PC-9 (cell line): ENCODE measurements around the gene JMJD8. TPM values are rescaled to one million over a fixed set of nuclear protein-coding genes. Genes with fewer than 3 reads are reported as not detected.
A peak's percentile ranks its signal among the peaks of the same experiment; 100 is the strongest.

ENCODE experiments used
- BruUV-seq: library from RNA; stranded (reverse); fragments of 400-500 nt; replicated peaks from 2 replicates; lab custom pipeline; 2021; lab: Mats Ljungman, UMichigan
- CTCF ChIA-PET: fragments of 300-600 bp; sonication (Branson Sonifier 250); formaldehyde crosslinking; loops from one replicate; lab custom pipeline; 2022; ENCODE audit warnings: antibody characterized with exemption; lab: Charles Lee
- POLR2A ChIA-PET: fragments of 300-600 bp; sonication (Branson Sonifier 250); formaldehyde crosslinking; loops from one replicate; lab custom pipeline; 2022; ENCODE audit warnings: antibody characterized with exemption; ENCODE audit not compliant: unreplicated experiment; lab: Charles Lee
- DNase-seq, 2 experiments: peaks; one replicate each; pipeline versions ENCODE4 v3.0.0 to v3.0.0-alpha.2; 2015 to 2022; ENCODE audit warnings: mixed read lengths in 1 of 2
- H2AFZ ChIP-seq: fragments of 200-600 bp; sonication (generic); 2 replicates; pipeline ENCODE4 v1.8.1; 2017; ENCODE audit warnings: antibody characterized with exemption
- H3F3A ChIP-seq: fragments of 200-600 bp; sonication (generic); 2 replicates; pipeline ENCODE4 v1.8.1; 2017; ENCODE audit warnings: antibody characterized with exemption, mild to moderate bottlenecking, low read depth; ENCODE audit not compliant: insufficient read depth
- H3K27ac ChIP-seq: fragments of 200-600 bp; sonication (generic); 2 replicates; pipeline ENCODE4 v1.6.1; 2016; ENCODE audit warnings: mixed run types
- H3K27me3 ChIP-seq: fragments of 200-600 bp; sonication (generic); 2 replicates; pipeline ENCODE4 v1.6.1; 2016; ENCODE audit warnings: low read depth, mixed run types; ENCODE audit not compliant: insufficient read depth
- H3K36me3 ChIP-seq: fragments of 200-600 bp; sonication (generic); 2 replicates; pipeline ENCODE4 v1.6.1; 2016; ENCODE audit warnings: low read depth, mixed run types
- H3K4me1 ChIP-seq: fragments of 200-600 bp; sonication (generic); replicated peaks from 2 replicates; pipeline ENCODE4 v1.6.1; 2016; ENCODE audit warnings: mixed run types; ENCODE audit not compliant: insufficient read depth
- H3K4me2 ChIP-seq: fragments of 200-600 bp; sonication (generic); 2 replicates; pipeline ENCODE4 v1.6.1; 2017; ENCODE audit warnings: mixed run types
- H3K4me3 ChIP-seq: fragments of 200-600 bp; sonication (generic); 2 replicates; pipeline ENCODE4 v1.6.1; 2016; ENCODE audit warnings: mixed run types
- H3K79me2 ChIP-seq: fragments of 200-600 bp; sonication (generic); 2 replicates; pipeline ENCODE4 v1.6.1; 2017; ENCODE audit warnings: low read depth, mixed run types
- H3K9me2 ChIP-seq: fragments of 200-600 bp; sonication (generic); 2 replicates; pipeline ENCODE4 v1.8.1; 2017; ENCODE audit warnings: mild to moderate bottlenecking; ENCODE audit not compliant: insufficient read depth
- H3K9me3 ChIP-seq: fragments of 200-600 bp; sonication (generic); 2 replicates; pipeline ENCODE4 v1.8.1; 2016; ENCODE audit warnings: low read depth; ENCODE audit not compliant: insufficient read depth
- H4K20me1 ChIP-seq: fragments of 200-600 bp; sonication (generic); 2 replicates; pipeline ENCODE4 v1.8.1; 2017; ENCODE audit not compliant: insufficient read depth
- EZH2 ChIP-seq: fragments of 200-600 bp; sonication (generic); IDR thresholded peaks from 2 replicates; pipeline ENCODE4 v1.8.0; 2017; ENCODE audit warnings: antibody characterized with exemption, low read depth
- intact Hi-C: fragments of 100-400 bp; cut with micrococcal nuclease; formaldehyde crosslinking; loops from one replicate; pipeline ENCODE4 v1.10.0; 2022; ENCODE audit not compliant: unreplicated experiment
- total RNA-seq: library from RNA; stranded (reverse); gene quantifications from 2 replicates; pipeline ENCODE4 v1.2.3, GENCODE V29; 2021
- TF ChIP-seq, protein P1 (sequence below): fragments of 200-600 bp; sonication (generic); conservative IDR thresholded peaks from 2 replicates; pipeline ENCODE4 v1.6.1; 2017; ENCODE audit warnings: mixed run types, antibody characterized with exemption, mild to moderate bottlenecking, moderate library complexity

JMJD8 gene
- total RNA-seq, 1 experiment from 2014 or later, result 57.4 TPM

DNA sequence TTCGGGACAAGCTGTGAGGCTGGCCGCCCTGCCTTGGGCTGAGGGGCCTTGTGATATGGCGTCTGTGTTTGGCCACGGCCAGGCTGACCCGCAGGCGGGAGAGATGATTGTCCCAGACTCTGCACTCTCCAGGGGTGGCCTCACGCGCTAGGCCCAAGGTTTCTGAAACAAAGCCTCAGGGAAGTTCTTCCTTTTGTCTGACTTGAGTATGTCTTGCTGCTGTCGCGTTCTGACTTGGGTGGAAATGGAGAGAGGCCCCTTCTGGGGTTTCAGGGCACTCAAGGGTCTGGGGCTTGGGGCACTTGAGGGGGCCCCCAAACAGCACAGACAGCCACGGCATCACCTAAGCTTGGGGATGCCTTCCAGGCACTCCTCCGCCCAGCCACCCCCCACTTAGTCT is 26.9 kb upstream of the JMJD8 start:
- peaks cover 29% of the 10 kb centered on the region for H3K4me1 ChIP-seq
- no peaks in the 10 kb centered on the region for H3K9me3 ChIP-seq
- H2AFZ ChIP-seq, result no peak overlapping the region

DNA sequence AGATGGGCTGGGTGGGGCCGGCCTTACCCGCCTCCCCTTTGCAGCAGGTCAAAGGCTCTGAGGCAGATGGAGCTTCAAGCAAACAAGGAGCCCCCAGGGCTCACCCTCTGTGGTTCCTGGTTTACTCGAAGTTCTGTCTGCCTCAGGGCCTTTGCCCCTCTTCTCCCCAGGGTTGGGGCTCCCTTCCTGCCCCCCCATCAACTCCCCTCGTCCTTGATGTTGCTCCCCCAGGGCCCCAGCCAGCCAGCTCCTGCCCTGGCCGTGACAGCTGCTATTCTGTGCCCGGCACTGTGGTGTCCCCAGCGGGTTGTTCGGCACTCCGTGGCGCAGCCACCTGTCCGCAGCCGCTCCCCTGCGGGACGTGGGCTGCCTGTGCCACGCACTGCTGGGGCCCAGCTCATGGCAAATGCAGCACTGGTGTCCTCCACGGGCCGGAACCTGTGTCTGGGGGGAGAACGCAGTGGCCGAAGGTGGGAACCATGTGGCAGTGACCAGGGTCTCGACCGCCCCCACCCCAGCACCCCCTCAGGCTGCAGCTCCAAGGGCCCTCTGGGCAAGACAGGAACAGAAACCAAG is 26.5 kb upstream of the JMJD8 start:
- POLR2A ChIA-PET, result no interaction called here
- Histone ChIP-seq H3K27me3 (peaks cover 46% of the 10 kb centered on the region), H3K4me3 (no peak overlapping the region), H4K20me1 (no peaks in the 10 kb centered on the region), H2AFZ (no peak overlapping the region), H3F3A (peaks cover 30% of the 10 kb centered on the region), H3K9me3 (no peaks in the 10 kb centered on the region), H3K36me3 (no peaks in the 10 kb centered on the region), H3K79me2 (no peaks in the 10 kb centered on the region), H3K4me2 (no peak overlapping the region), H3K27ac (no peak overlapping the region), H3K9me2 (no peaks in the 10 kb centered on the region), H3K4me1 (peaks cover 25% of the 10 kb centered on the region)
- CTCF ChIA-PET, result no interaction called here
- TF ChIP-seq, protein P1, sequence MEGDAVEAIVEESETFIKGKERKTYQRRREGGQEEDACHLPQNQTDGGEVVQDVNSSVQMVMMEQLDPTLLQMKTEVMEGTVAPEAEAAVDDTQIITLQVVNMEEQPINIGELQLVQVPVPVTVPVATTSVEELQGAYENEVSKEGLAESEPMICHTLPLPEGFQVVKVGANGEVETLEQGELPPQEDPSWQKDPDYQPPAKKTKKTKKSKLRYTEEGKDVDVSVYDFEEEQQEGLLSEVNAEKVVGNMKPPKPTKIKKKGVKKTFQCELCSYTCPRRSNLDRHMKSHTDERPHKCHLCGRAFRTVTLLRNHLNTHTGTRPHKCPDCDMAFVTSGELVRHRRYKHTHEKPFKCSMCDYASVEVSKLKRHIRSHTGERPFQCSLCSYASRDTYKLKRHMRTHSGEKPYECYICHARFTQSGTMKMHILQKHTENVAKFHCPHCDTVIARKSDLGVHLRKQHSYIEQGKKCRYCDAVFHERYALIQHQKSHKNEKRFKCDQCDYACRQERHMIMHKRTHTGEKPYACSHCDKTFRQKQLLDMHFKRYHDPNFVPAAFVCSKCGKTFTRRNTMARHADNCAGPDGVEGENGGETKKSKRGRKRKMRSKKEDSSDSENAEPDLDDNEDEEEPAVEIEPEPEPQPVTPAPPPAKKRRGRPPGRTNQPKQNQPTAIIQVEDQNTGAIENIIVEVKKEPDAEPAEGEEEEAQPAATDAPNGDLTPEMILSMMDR, result no peak
- no peak for TF ChIP-seq EZH2
- no peak for DNase-seq
- intact Hi-C loops, result loop anchor here (5.0 kb wide), 1 partner anchor 262 kb away; the partner anchor contains the start of gene LMF1
- BruUV-seq, result no TSS peak

More for the DNA sequence above, 26.9 kb upstream of the JMJD8 start:
- H3K36me3 ChIP-seq, result no peaks in the 10 kb centered on the region
- no peak overlapping the region for H3K4me2 ChIP-seq
- POLR2A ChIA-PET, result no interaction called here
- no peak overlapping the region for H3K27ac ChIP-seq
- H3F3A ChIP-seq, result peaks cover 32% of the 10 kb centered on the region
- BruUV-seq, result no TSS peak
- no peaks in the 10 kb centered on the region for H3K9me2 ChIP-seq
- DNase-seq, result no peak
- no peak overlapping the region for H3K4me3 ChIP-seq
- CTCF ChIA-PET, result no interaction called here
- intact Hi-C loops, result loop anchor here (5.0 kb wide), 1 partner anchor 261 kb away; the partner anchor contains the start of gene LMF1
- H3K79me2 ChIP-seq, result no peaks in the 10 kb centered on the region
- TF ChIP-seq, protein P1, result no peak
- TF ChIP-seq EZH2, result no peak
- peaks cover 46% of the 10 kb centered on the region for H3K27me3 ChIP-seq
- H4K20me1 ChIP-seq, result no peaks in the 10 kb centered on the region

DNA sequence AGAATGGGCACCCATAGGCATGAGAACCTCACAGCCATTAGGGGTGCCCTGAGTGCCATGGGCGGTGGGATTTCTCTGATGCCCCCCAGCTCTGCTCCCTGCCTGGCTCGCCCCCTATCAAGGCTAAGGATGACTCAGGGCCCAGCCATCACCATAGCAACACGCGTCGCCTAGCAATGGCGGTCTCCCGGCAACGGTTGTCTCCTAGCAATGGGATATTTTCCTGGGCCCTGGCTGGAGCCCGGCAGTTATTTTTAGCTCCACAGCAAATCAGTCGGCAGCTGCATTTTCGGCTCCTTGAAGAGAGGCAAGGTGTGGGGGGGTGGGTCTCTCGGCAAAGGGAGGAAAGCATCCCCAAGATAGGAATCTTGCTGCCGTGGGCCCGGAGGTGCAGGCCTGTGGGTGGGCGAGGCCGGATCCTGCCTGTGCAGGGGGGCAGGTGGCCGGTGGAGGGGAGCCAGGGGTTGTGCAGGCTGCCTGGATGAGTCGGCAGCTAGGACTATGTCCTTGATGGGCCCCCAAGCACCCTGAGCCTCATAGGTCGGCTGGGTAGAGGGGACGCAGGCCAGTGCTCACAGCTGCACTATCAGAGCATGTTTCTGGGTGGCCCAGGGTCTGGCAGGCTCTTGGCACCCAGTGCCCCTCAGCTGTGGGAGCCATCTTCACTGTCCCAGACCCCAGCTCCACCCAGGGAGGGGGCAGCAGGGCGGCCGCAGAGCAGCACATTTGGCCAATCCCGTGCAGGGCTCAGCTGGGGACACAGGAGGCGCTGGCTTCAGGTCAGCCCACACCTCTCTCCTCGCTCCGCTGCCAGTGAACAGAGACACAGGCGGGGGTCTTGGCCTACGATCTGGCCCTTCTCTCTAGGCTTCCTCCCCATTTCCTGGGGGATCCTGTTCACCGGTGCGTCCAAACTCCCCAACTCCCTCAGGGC is 25.7 kb upstream of the JMJD8 start:
- BruUV-seq, result no TSS peak
- intact Hi-C loops, result loop anchor here (5.0 kb wide), 1 partner anchor 262 kb away; the partner anchor contains the start of gene LMF1
- no peak for TF ChIP-seq EZH2
- TF ChIP-seq, protein P1, result no peak
- CTCF ChIA-PET, result no interaction called here
- Histone ChIP-seq H3K79me2 (no peaks in the 10 kb centered on the region), H3K27ac (no peak overlapping the region), H3K4me3 (no peak overlapping the region), H4K20me1 (no peaks in the 10 kb centered on the region), H3F3A (peaks cover 30% of the 10 kb centered on the region), H3K36me3 (no peaks in the 10 kb centered on the region), H2AFZ (no peak overlapping the region), H3K4me1 (peaks cover 25% of the 10 kb centered on the region), H3K9me2 (no peaks in the 10 kb centered on the region), H3K9me3 (no peaks in the 10 kb centered on the region), H3K27me3 (peaks cover 47% of the 10 kb centered on the region), H3K4me2 (no peak overlapping the region)
- POLR2A ChIA-PET, result no interaction called here
- peak; percentile 66 for DNase-seq
